ENCODE data around the gene CDH24. TPM values are rescaled to one million over a fixed set of nuclear protein-coding genes. Genes with fewer than 3 reads are reported as not detected.

Gene CDH24
- total and polyA plus RNA-seq, 2 of the 8 experiments (the other 6 are each of a cell fraction or from before 2014, with no cell fraction given): 18.1 to 27.6 TPM

- no peaks in the 10 kb centered on the region for H3K9me3 ChIP-seq (ENCODE audit: insufficient read depth in 2 of 2, low read depth in 1 of 2, low read length in 1 of 2)
- H3K4me3 ChIP-seq (ENCODE audit: extremely low read depth in 1 of 4, insufficient read depth in 2 of 4, low read depth in 3 of 4, low read length in 4 of 4): no peak overlapping the region
- H3K9ac ChIP-seq (replicated peaks in 1 of 4; ENCODE audit: extremely low read depth in 1 of 4, low read depth in 3 of 4, low read length in 3 of 4): no peak overlapping the region
- no peak overlapping the region for H2AK5ac ChIP-seq (ENCODE audit: low read depth, low read length)
- H2BK15ac ChIP-seq (ENCODE audit: low read length): no peak overlapping the region
- H3K27me3 ChIP-seq (replicated peaks in 1 of 4; ENCODE audit: control insufficient read depth in 3 of 4, extremely low read depth in 1 of 4, insufficient read depth in 3 of 4, low read length in 3 of 4): no peaks in the 10 kb centered on the region
- peak in 1 of 2 experiments; percentile 12; a peak in 1 of 3 replicates for TF ChIP-seq POLR2A (IDR thresholded peaks at IDR 0.05; ENCODE audit: control extremely low read depth in 1 of 2, low read depth in 2 of 2, low read length in 2 of 2)
- TF ChIP-seq CBX5 (IDR thresholded peaks at IDR 0.05; ENCODE audit: low read depth, low read length): no peak
- TF ChIP-seq POLR2AphosphoS5 (IDR thresholded peaks at IDR 0.05; ENCODE audit: low read depth, low read length): peak; percentile 37; the same call in 1 of the 2 replicates
- no peak for TF ChIP-seq EP300 (IDR thresholded peaks at IDR 0.05; ENCODE audit: borderline replicate concordance in 1 of 2, low read depth in 2 of 2, low read length in 2 of 2)
- H4K20me1 ChIP-seq (replicated peaks in 1 of 2; ENCODE audit: control insufficient read depth in 1 of 2, insufficient read depth in 2 of 2, low read length in 2 of 2): peaks cover 23 to 24% of the 10 kb centered on the region in 2 experiments
- no peak overlapping the region for H2BK5ac ChIP-seq (ENCODE audit: low read depth, low read length)
- peaks cover 5% of the 10 kb centered on the region for H3K79me1 ChIP-seq (ENCODE audit: low read depth, low read length)
- no peak overlapping the region for H3K27ac ChIP-seq (ENCODE audit: low read depth, low read length)
- ChIA-PET POLR2A (ENCODE audit: partially characterized antibody) (interaction anchor here (0.8 to 1.1 kb wide), 4 partner anchors 8 to 460 kb away, joined by 3 to 7 read pairs (median 4); no protein-coding TSS in a partner anchor), CTCF (ENCODE audit: partially characterized antibody) (interaction anchor here (0.9 to 29.2 kb wide), 4 partner anchors 14 to 72 kb away, joined by 3 to 785 read pairs (median 16); partner anchors contain the start of genes AJUBA and PSMB11)
- H4K5ac ChIP-seq (ENCODE audit: insufficient read length, low read depth, low read length): no peak overlapping the region
- no peak overlapping the region for H3K4ac ChIP-seq (replicated peaks; ENCODE audit: insufficient read length, low read depth, low read length)
- no peak overlapping the region for H3K4me2 ChIP-seq (ENCODE audit: insufficient read depth in 1 of 2, low read depth in 2 of 2, low read length in 2 of 2)
- H2BK12ac ChIP-seq (ENCODE audit: low read depth, low read length): no peak overlapping the region
- DNase-seq (ENCODE audit: low read depth in 1 of 2, low spot score in 2 of 2) (no peak), FAIRE-seq (no peak)
- H4K91ac ChIP-seq (replicated peaks; ENCODE audit: insufficient read length, low read length): no peak overlapping the region
- peaks cover 0 to 9% (median 2%) of the 10 kb centered on the region in 4 experiments; a peak in 4 of 7 replicates for H3K4me1 ChIP-seq (replicated peaks in 1 of 4; ENCODE audit: control insufficient read depth in 3 of 4, insufficient read depth in 4 of 4, low read length in 3 of 4)
- H2BK120ac ChIP-seq (replicated peaks; ENCODE audit: low read depth, low read length): no peak overlapping the region
- no peak overlapping the region for H3K14ac ChIP-seq (ENCODE audit: insufficient read length)
- peaks cover 63 to 95% (median 83%) of the 10 kb centered on the region in 4 experiments for H3K36me3 ChIP-seq (ENCODE audit: control insufficient read depth in 2 of 4, insufficient read depth in 4 of 4, low read length in 3 of 4)
- no peaks in the 10 kb centered on the region; the same call in 1 of the 2 replicates for H3K23me2 ChIP-seq (ENCODE audit: low read depth, low read length)
- H2BK20ac ChIP-seq (ENCODE audit: low read length): no peak overlapping the region
- no peak overlapping the region for H4K8ac ChIP-seq (ENCODE audit: extremely low read depth, insufficient read depth, low read length)
- no peak overlapping the region for H3K56ac ChIP-seq (replicated peaks; ENCODE audit: insufficient read length, low read depth, low read length)
- WGBS, 2 experiments (ENCODE audit: extremely low coverage in 1 of 2, insufficient coverage in 1 of 2, insufficient read length in 1 of 2, insufficient replicate concordance in 2 of 2, low coverage in 1 of 2, low lambda C conversion rate in 2 of 2, missing lambda C conversion rate in 1 of 2): 97% methylated on average over 5 of the region's 5 CpGs; no CpG with 5 or more reads in 1 of the 2 experiments
- no peak overlapping the region for H3K23ac ChIP-seq (ENCODE audit: insufficient read length)
- H3K79me2 ChIP-seq (ENCODE audit: control insufficient read depth in 1 of 2, insufficient read depth in 2 of 2, low read length in 2 of 2): peaks cover 13 to 28% of the 10 kb centered on the region in 2 experiments; a peak in 3 of 4 replicates
- no peak overlapping the region for H3K18ac ChIP-seq (ENCODE audit: extremely low read depth, low read length)
- no peak overlapping the region for H2AFZ ChIP-seq (ENCODE audit: low read length)
Observed at GRCh38 chr14:23063601-23064000, 6.3 kb upstream of the CDH24 start.

All from H1 (cell line).